ENCODE measurements around the gene DHX30.

DNA sequence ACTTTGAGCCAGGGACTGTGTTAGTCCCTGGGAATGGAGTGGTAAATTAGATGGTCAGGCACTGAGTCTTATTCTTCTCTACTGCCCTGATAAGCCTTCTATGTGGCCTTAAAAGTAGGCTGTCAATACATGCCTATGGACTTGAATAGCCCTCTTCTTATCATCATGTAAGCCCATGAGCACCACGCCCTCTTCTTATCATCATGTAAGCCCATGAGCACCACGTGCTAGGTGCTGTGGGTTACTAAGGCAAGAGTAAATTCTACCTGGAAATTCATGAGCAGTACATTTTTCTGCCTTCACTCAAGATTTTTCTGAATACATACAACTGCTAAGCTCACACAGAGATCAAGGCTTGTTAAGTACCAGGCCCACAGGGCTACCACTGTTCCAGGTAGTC is 68.5 kb downstream of the DHX30 start:
- TF ChIP-seq CTCF (IDR thresholded peaks at IDR 0.05) (no peak), POLR2A (IDR thresholded peaks at IDR 0.05) (no peak), POLR2AphosphoS5 (IDR thresholded peaks at IDR 0.05) (peak in 2 of 3 donors; percentile 27 to 73), EP300 (IDR thresholded peaks at IDR 0.05) (no peak)
